Endothelial cell of umbilical vein (primary cell): ENCODE data around the gene ACLY.

Experiments used
- CTCF ChIP-seq, 2 donors: IDR thresholded peaks; 1 replicate in 1 of 2; 2 replicates in 1 of 2; pipeline ENCODE4 v1.5.1; 2011; ENCODE audit warnings: low read length in 2 of 2, mild to moderate bottlenecking in 2 of 2, moderate library complexity in 2 of 2, control low read depth in 1 of 2, inconsistent platforms in 1 of 2, low read depth in 1 of 2; ENCODE audit not compliant: insufficient read depth in 1 of 2; ENCODE audit errors: extremely low read depth in 1 of 2
- EZH2 ChIP-seq: IDR thresholded peaks from 2 replicates; pipeline ENCODE4 v1.6.1; 2012; ENCODE audit warnings: borderline replicate concordance, low read depth, mild to moderate bottlenecking, moderate library complexity, low read length, inconsistent platforms; ENCODE audit not compliant: severe bottlenecking
- FOS ChIP-seq: IDR thresholded peaks from 2 replicates; pipeline ENCODE4 v1.6.1; 2011; ENCODE audit warnings: mild to moderate bottlenecking, low read length, moderate library complexity, borderline replicate concordance; ENCODE audit not compliant: insufficient read depth
- MYC ChIP-seq: IDR thresholded peaks from one replicate; pipeline ENCODE4 v1.6.1; 2011; ENCODE audit warnings: mild to moderate bottlenecking, low read depth, low read length
- POLR2A ChIP-seq: IDR thresholded peaks from 2 replicates; pipeline ENCODE4 v1.6.1; 2012; ENCODE audit warnings: low read depth, mild to moderate bottlenecking, control low read depth, low read length
- POLR2AphosphoS5 ChIP-seq: IDR thresholded peaks from 2 replicates; pipeline ENCODE4 v1.6.1; 2012; ENCODE audit warnings: low read depth, mild to moderate bottlenecking, control low read depth, low read length, moderate library complexity; ENCODE audit not compliant: insufficient read depth

DNA sequence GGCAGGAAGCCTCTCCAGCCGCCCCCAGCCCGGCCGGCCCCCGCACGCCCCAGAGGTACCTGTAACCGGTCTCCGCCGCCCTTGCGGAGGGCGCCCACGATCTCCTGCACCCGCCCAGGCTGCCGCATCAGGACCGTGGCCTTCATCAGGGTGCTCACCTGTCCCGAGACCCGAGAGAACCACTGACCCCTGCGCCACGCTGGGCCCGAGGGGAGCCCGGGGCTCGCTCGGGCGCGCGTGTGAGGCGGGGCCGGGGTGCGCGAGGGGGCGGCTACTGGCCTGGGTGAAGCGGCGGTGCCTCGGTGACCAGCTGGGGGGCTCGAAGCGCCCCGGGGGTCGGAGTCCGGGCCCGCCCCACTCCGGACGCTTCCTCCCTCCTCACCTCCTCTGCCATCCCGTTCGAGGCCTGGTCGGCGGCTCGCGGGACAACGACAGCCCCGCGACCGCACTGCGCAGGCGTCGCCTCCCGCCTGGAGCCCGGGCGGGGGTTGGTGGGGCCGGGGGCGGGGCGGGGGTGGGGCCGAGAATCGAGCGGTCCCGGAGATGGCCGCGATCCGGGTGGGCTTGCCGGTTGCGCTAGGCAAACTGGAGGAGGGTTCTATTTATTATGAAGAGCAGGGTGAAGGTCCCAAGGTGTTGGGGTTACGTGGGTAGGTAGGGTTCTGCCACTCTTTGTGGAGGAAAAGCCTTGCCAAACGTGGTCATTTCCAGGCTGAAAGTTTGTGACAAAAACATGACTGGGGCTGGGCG lies 82.8 kb downstream of the ACLY start, which contains the start of gene NT5C3B:
- TF ChIP-seq POLR2A (no peak), CTCF (IDR thresholded peaks at IDR 0.05; ENCODE audit: extremely low read depth in 1 of 2, insufficient read depth in 1 of 2, low read depth in 1 of 2, low read length in 2 of 2) (no peak), EZH2 (no peak), MYC (no peak), FOS (no peak), POLR2AphosphoS5 (peak; percentile 60)
